Sigmoid colon (tissue), 7 donors: ENCODE data around the gene HOXB13. TPM values are rescaled to one million over a fixed set of nuclear protein-coding genes. Genes with fewer than 3 reads are reported as not detected.
"Not testable (repeated sequence)": the region's sequence is repeated elsewhere in the genome, so short reads cannot be mapped to it uniquely, and the experiment has no call there.

ENCODE experiments used
- DNase-seq: peaks from one replicate; pipeline ENCODE4 v3.0.0-alpha.2; 2019
- H3K27ac ChIP-seq, 4 donors: fragments of 200-600 bp; sonication (generic); one replicate each; pipeline ENCODE4 v1.5.1; 2016 to 2019; ENCODE audit warnings: mild to moderate bottlenecking in 1 of 4
- H3K27me3 ChIP-seq, 3 donors: fragments of 200-600 bp; sonication (generic); one replicate each; pipeline ENCODE4 v1.5.1; 2019; ENCODE audit warnings: mild to moderate bottlenecking in 1 of 3
- H3K36me3 ChIP-seq, 4 donors: fragments of 200-600 bp; sonication (generic); one replicate each; pipeline ENCODE4 v1.5.1; 2016 to 2019
- H3K4me1 ChIP-seq, 4 donors: fragments of 200-600 bp; sonication (generic); one replicate each; pipeline ENCODE4 v1.5.1; 2017 to 2019
- H3K4me3 ChIP-seq, 4 donors: fragments of 200-600 bp; sonication (generic); one replicate each; pipeline ENCODE4 v1.5.1; 2017 to 2019; ENCODE audit warnings: mild to moderate bottlenecking in 2 of 4, moderate library complexity in 1 of 4
- H3K9me3 ChIP-seq, 4 donors: fragments of 200-600 bp in 3 of 4; sonication (generic) in 3 of 4; one replicate each; pipeline versions ENCODE4 v1.5.1 to v1.6.1; 2013 to 2019
- CTCF ChIP-seq, 4 experiments: fragments of 450-650 bp in 3 of 4; fragments of 200-600 bp in 1 of 4; IDR thresholded peaks; one replicate each; pipeline ENCODE4 v1.5.1; 2016 to 2019; ENCODE audit warnings: antibody characterized with exemption in 4 of 4, mild to moderate bottlenecking in 3 of 4, moderate library complexity in 2 of 4
- EP300 ChIP-seq, 4 donors: sonication (generic); formaldehyde crosslinking; IDR thresholded peaks; one replicate each; pipeline ENCODE4 v1.6.1; 2017; ENCODE audit warnings: antibody characterized with exemption in 4 of 4
- POLR2A ChIP-seq, 2 donors: fragments of 450-650 bp; IDR thresholded peaks; one replicate each; pipeline ENCODE4 v1.6.1; 2016; ENCODE audit warnings: antibody characterized with exemption in 2 of 2, mild to moderate bottlenecking in 2 of 2, moderate library complexity in 2 of 2
- POLR2AphosphoS5 ChIP-seq, 4 donors: sonication (generic); formaldehyde crosslinking; IDR thresholded peaks; one replicate each; pipeline ENCODE4 v1.6.1; 2017; ENCODE audit warnings: antibody characterized with exemption in 4 of 4
- WGBS, 2 donors: extraction: QIAGEN DNeasy Blood & Tissue Kit; methylation state at CpG; one replicate each; pipeline ENCODE4 v1.1.7; 2013; 5-methylcytosine and 5-hydroxymethylcytosine counted together
- intact Hi-C: fragments of 100-400 bp; cut with DNase I; formaldehyde crosslinking; loops from one replicate; pipeline ENCODE4 v1.15.1; 2023
- polyA plus RNA-seq, 3 donors: library from polyadenylated mRNA; stranded (reverse); fragments of 200-250 nt; gene quantifications; one replicate each; pipeline ENCODE4 v1.2.3, GENCODE V29; 2013
- total RNA-seq, 4 donors: library from RNA; depleted of rRNA; stranded (reverse); fragments of >200 nt; gene quantifications; one replicate each; pipeline ENCODE4 v1.1.0, GENCODE V29; 2016
- donor health status: healthy with polysubstance abuse.
- donor health status: Bipolar disorder and iron deficiency.
- donor health status: healthy.

The HOXB13 gene
- total and polyA plus RNA-seq, 7 donors = 0.36 to 49.2 (median 1.5) TPM

DNA sequence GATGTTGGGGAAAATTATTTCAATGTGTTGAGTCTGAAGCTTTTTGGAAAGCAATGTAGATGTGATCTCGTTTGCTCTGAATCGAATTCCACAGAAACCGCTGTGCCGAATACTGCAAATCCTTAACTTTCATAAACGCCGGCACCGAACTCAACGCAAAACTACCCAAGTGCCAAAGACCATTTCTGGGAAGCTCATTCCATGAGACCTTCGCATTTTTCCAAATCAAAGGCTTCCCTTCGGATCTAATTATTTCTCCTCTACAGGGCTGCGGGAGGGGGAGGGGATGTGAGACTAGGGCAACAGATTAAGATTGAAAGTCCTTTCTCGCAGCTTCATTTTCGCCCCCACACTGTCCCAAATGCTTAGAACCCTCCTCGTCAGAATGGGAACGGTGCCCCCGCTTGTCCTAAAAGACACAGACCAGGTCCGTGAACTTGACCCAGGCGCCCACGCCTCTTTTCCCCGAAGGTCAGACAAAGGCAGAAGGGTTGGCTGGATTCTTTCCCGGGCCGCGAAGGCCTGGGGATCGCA lies 10.3 kb downstream of the HOXB13 start:
- intact Hi-C loops = loop anchor here (2.0 to 5.0 kb wide), 2 partner anchors 31 to 101 kb away; partner anchors contain the start of gene HOXB8
- Histone ChIP-seq H3K27ac (peak overlapping the region in 2 of 4 donors; percentile 34 to 49), H3K36me3 (no peaks in the 10 kb centered on the region), H3K9me3 (no peaks in the 10 kb centered on the region), H3K4me3 (peak overlapping the region in 2 of 4 donors; percentile 8 to 16), H3K27me3 (peaks cover 62 to 97% (median 93%) of the 10 kb centered on the region in 3 donors), H3K4me1 (peaks cover 0 to 24% (median 21%) of the 10 kb centered on the region in 4 donors)
- peak; percentile 42 for DNase-seq
- TF ChIP-seq POLR2A (IDR thresholded peaks at IDR 0.05) (no peak), CTCF (IDR thresholded peaks at IDR 0.05) (no peak), POLR2AphosphoS5 (IDR thresholded peaks at IDR 0.05) (no peak), EP300 (IDR thresholded peaks at IDR 0.05) (no peak)
- 9 to 21% methylated on average over 24 of the region's 24 CpGs for WGBS, 2 donors

- intact Hi-C loops = loop anchor here (2.0 to 5.0 kb wide), 2 partner anchors 31 to 100 kb away; partner anchors contain the start of gene HOXB8
- H3K27ac ChIP-seq = no peak overlapping the region
- TF ChIP-seq POLR2A (IDR thresholded peaks at IDR 0.05) (no peak), POLR2AphosphoS5 (IDR thresholded peaks at IDR 0.05) (peak in 2 of 4 donors; percentile 4 to 25)
- 11 to 21% methylated on average over 10 of the region's 10 CpGs for WGBS, 2 donors
- peak; percentile 9 for DNase-seq
- peaks cover 0 to 17% (median 17%) of the 10 kb centered on the region in 4 donors for H3K4me1 ChIP-seq
- no peaks in the 10 kb centered on the region for H3K9me3 ChIP-seq
- no peak overlapping the region for H3K4me3 ChIP-seq
- H3K36me3 ChIP-seq = no peaks in the 10 kb centered on the region
- peaks cover 56 to 97% (median 87%) of the 10 kb centered on the region in 3 donors for H3K27me3 ChIP-seq
Observed at GRCh38 chr17:48717367-48718226, 11.0 kb downstream of the HOXB13 start.

- 57 to 73% methylated on average over 3 of the region's 3 CpGs for WGBS, 2 donors
Observed at GRCh38 chr17:48716549-48716948, 12.0 kb downstream of the HOXB13 start.

GRCh38 chr17:48715496-48716399 lies 12.8 kb downstream of the HOXB13 start:
- H3K27ac ChIP-seq = no peak overlapping the region
- intact Hi-C loops = loop anchor here (5.0 kb wide), 1 partner anchor 98 kb away; the partner anchor contains the start of gene HOXB8
- no peak for TF ChIP-seq CTCF (IDR thresholded peaks at IDR 0.05)
- no peak for TF ChIP-seq EP300 (IDR thresholded peaks at IDR 0.05)
- TF ChIP-seq POLR2A (IDR thresholded peaks at IDR 0.05) = no peak
- TF ChIP-seq POLR2AphosphoS5 (IDR thresholded peaks at IDR 0.05) = no peak
- H3K27me3 ChIP-seq = peaks cover 41 to 97% (median 76%) of the 10 kb centered on the region in 3 donors
- WGBS, 2 donors = 16 to 33% methylated on average over 5 of the region's 5 CpGs
- no peak overlapping the region for H3K4me3 ChIP-seq
- H3K36me3 ChIP-seq = no peaks in the 10 kb centered on the region
- H3K4me1 ChIP-seq = peaks cover 0 to 17% (median 17%) of the 10 kb centered on the region in 4 donors
- DNase-seq = peak; percentile 20
- no peaks in the 10 kb centered on the region for H3K9me3 ChIP-seq

More at GRCh38 chr17:48716549-48716948, 12.0 kb downstream of the HOXB13 start:
- not testable (repeated sequence) for H3K4me3 ChIP-seq, H3K9me3 ChIP-seq, H3K27ac ChIP-seq, H3K36me3 ChIP-seq
- Histone ChIP-seq H3K27me3 (peaks cover 47 to 97% (median 84%) of the 10 kb centered on the region in 3 donors), H3K4me1 (peaks cover 0 to 17% (median 17%) of the 10 kb centered on the region in 4 donors)
- intact Hi-C loops = loop anchor here (5.0 kb wide), 1 partner anchor 99 kb away; the partner anchor contains the start of gene HOXB8
- DNase-seq = peak; percentile 5

DNA sequence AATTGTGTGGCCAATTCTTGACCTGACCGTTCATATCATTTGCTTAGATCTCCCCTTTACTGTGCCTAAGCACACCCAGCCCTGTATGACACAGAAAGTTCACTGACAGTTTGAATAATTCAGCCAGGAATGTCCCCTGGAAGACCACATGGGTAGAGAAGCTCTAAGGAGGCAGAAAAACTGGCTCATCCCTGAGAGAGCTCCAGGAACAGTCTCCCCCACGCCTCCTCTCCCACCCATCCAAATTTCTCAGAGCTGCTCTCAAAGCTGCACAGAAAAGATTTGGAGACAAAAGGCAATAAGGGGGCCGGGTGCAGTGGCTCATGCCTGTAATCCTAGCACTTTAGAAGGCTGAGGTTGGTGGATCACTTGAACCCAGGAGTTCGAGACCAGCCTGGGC lies 17.4 kb downstream of the HOXB13 start:
- Histone ChIP-seq H3K27ac (no peak overlapping the region), H3K36me3 (no peaks in the 10 kb centered on the region), H3K9me3 (no peaks in the 10 kb centered on the region), H3K4me1 (no peaks in the 10 kb centered on the region), H3K4me3 (no peak overlapping the region), H3K27me3 (peaks cover 13 to 95% (median 30%) of the 10 kb centered on the region in 3 donors)
- TF ChIP-seq EP300 (IDR thresholded peaks at IDR 0.05) = no peak
- TF ChIP-seq POLR2AphosphoS5 (IDR thresholded peaks at IDR 0.05) = no peak
- no peak for TF ChIP-seq CTCF (IDR thresholded peaks at IDR 0.05)
- TF ChIP-seq POLR2A (IDR thresholded peaks at IDR 0.05) = no peak
- WGBS, 2 donors = 73 to 86% methylated on average over 4 of the region's 4 CpGs
- intact Hi-C loops = no loop called here
- DNase-seq = no peak
